Sigmoid colon (tissue), 7 donors: ENCODE data around the gene RASL11B. TPM values are rescaled to one million over a fixed set of nuclear protein-coding genes. Genes with fewer than 3 reads are reported as not detected.

Experiments
- DNase-seq: peaks from one replicate; pipeline ENCODE4 v3.0.0-alpha.2; 2019
- H3K27ac ChIP-seq, 4 donors: fragments of 200-600 bp; sonication (generic); one replicate each; pipeline ENCODE4 v1.5.1; 2016 to 2019; ENCODE audit warnings: mild to moderate bottlenecking in 1 of 4
- H3K27me3 ChIP-seq, 3 donors: fragments of 200-600 bp; sonication (generic); one replicate each; pipeline ENCODE4 v1.5.1; 2019; ENCODE audit warnings: mild to moderate bottlenecking in 1 of 3
- H3K36me3 ChIP-seq, 4 donors: fragments of 200-600 bp; sonication (generic); one replicate each; pipeline ENCODE4 v1.5.1; 2016 to 2019
- H3K4me1 ChIP-seq, 4 donors: fragments of 200-600 bp; sonication (generic); one replicate each; pipeline ENCODE4 v1.5.1; 2017 to 2019
- H3K4me3 ChIP-seq, 4 donors: fragments of 200-600 bp; sonication (generic); one replicate each; pipeline ENCODE4 v1.5.1; 2017 to 2019; ENCODE audit warnings: mild to moderate bottlenecking in 2 of 4, moderate library complexity in 1 of 4
- H3K9me3 ChIP-seq, 4 donors: fragments of 200-600 bp in 3 of 4; sonication (generic) in 3 of 4; one replicate each; pipeline versions ENCODE4 v1.5.1 to v1.6.1; 2013 to 2019
- EP300 ChIP-seq, 4 donors: sonication (generic); formaldehyde crosslinking; IDR thresholded peaks; one replicate each; pipeline ENCODE4 v1.6.1; 2017; ENCODE audit warnings: antibody characterized with exemption in 4 of 4
- POLR2A ChIP-seq, 2 donors: fragments of 450-650 bp; IDR thresholded peaks; one replicate each; pipeline ENCODE4 v1.6.1; 2016; ENCODE audit warnings: antibody characterized with exemption in 2 of 2, mild to moderate bottlenecking in 2 of 2, moderate library complexity in 2 of 2
- POLR2AphosphoS5 ChIP-seq, 4 donors: sonication (generic); formaldehyde crosslinking; IDR thresholded peaks; one replicate each; pipeline ENCODE4 v1.6.1; 2017; ENCODE audit warnings: antibody characterized with exemption in 4 of 4
- WGBS, 2 donors: extraction: QIAGEN DNeasy Blood & Tissue Kit; methylation state at CpG; one replicate each; pipeline ENCODE4 v1.1.7; 2013; 5-methylcytosine and 5-hydroxymethylcytosine counted together
- intact Hi-C: fragments of 100-400 bp; cut with DNase I; formaldehyde crosslinking; loops from one replicate; pipeline ENCODE4 v1.15.1; 2023
- polyA plus RNA-seq, 3 donors: library from polyadenylated mRNA; stranded (reverse); fragments of 200-250 nt; gene quantifications; one replicate each; pipeline ENCODE4 v1.2.3, GENCODE V29; 2013
- total RNA-seq, 4 donors: library from RNA; depleted of rRNA; stranded (reverse); fragments of >200 nt; gene quantifications; one replicate each; pipeline ENCODE4 v1.1.0, GENCODE V29; 2016
- TF ChIP-seq, protein P1 (sequence below), 4 experiments: fragments of 450-650 bp in 3 of 4; fragments of 200-600 bp in 1 of 4; IDR thresholded peaks; one replicate each; pipeline ENCODE4 v1.5.1; 2016 to 2019; ENCODE audit warnings: antibody characterized with exemption in 4 of 4, mild to moderate bottlenecking in 3 of 4, moderate library complexity in 2 of 4
- donor health status: healthy with polysubstance abuse.
- donor health status: Bipolar disorder and iron deficiency.
- donor health status: healthy.

Gene RASL11B
- total and polyA plus RNA-seq, 7 donors: 0.36 to 2.2 (median 0.66) TPM; not detected in 2

- H3K36me3 ChIP-seq: no peaks in the 10 kb centered on the region
- no peaks in the 10 kb centered on the region for H3K27me3 ChIP-seq
- H3K4me1 ChIP-seq: peaks cover 0 to 24% (median 17%) of the 10 kb centered on the region in 4 donors
- intact Hi-C loops: no loop called here
- WGBS, 2 donors: 48 to 88% methylated on average over 3 of the region's 3 CpGs
- H3K27ac ChIP-seq: no peak overlapping the region
- no peaks in the 10 kb centered on the region for H3K9me3 ChIP-seq
- no peak for TF ChIP-seq EP300 (IDR thresholded peaks at IDR 0.05)
- no peak for TF ChIP-seq POLR2AphosphoS5 (IDR thresholded peaks at IDR 0.05)
- no peak for TF ChIP-seq POLR2A (IDR thresholded peaks at IDR 0.05)
- TF ChIP-seq, protein P1, sequence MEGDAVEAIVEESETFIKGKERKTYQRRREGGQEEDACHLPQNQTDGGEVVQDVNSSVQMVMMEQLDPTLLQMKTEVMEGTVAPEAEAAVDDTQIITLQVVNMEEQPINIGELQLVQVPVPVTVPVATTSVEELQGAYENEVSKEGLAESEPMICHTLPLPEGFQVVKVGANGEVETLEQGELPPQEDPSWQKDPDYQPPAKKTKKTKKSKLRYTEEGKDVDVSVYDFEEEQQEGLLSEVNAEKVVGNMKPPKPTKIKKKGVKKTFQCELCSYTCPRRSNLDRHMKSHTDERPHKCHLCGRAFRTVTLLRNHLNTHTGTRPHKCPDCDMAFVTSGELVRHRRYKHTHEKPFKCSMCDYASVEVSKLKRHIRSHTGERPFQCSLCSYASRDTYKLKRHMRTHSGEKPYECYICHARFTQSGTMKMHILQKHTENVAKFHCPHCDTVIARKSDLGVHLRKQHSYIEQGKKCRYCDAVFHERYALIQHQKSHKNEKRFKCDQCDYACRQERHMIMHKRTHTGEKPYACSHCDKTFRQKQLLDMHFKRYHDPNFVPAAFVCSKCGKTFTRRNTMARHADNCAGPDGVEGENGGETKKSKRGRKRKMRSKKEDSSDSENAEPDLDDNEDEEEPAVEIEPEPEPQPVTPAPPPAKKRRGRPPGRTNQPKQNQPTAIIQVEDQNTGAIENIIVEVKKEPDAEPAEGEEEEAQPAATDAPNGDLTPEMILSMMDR (IDR thresholded peaks at IDR 0.05): no peak
- H3K4me3 ChIP-seq: no peak overlapping the region
- no peak for DNase-seq
Observed at GRCh38 chr4:52850406-52851124, 11.6 kb upstream of the RASL11B start.

GRCh38 chr4:52852041-52852440 lies 10.1 kb upstream of the RASL11B start:
- no peak overlapping the region for H3K27ac ChIP-seq
- WGBS, 2 donors: 85 to 91% methylated on average over 1 of the region's 1 CpG

GRCh38 chr4:52852711-52853110 lies 9.4 kb upstream of the RASL11B start:
- H3K36me3 ChIP-seq: no peaks in the 10 kb centered on the region
- 75 to 81% methylated on average over 3 of the region's 3 CpGs for WGBS, 2 donors
- intact Hi-C loops: no loop called here
- H3K4me3 ChIP-seq: no peak overlapping the region
- peaks cover 0 to 19% (median 16%) of the 10 kb centered on the region in 4 donors for H3K4me1 ChIP-seq
- TF ChIP-seq, protein P1 (IDR thresholded peaks at IDR 0.05): no peak
- TF ChIP-seq POLR2A (IDR thresholded peaks at IDR 0.05) (no peak), EP300 (IDR thresholded peaks at IDR 0.05) (no peak), POLR2AphosphoS5 (IDR thresholded peaks at IDR 0.05) (no peak)
- H3K27me3 ChIP-seq: no peaks in the 10 kb centered on the region
- H3K27ac ChIP-seq: peak overlapping the region in 2 of 4 donors; percentile 2 to 19
- peaks cover 0 to 3% (median 0%) of the 10 kb centered on the region in 4 donors for H3K9me3 ChIP-seq
- DNase-seq: no peak

More at GRCh38 chr4:52852041-52852440, 10.1 kb upstream of the RASL11B start:
- no peak overlapping the region for H3K4me3 ChIP-seq
- H3K4me1 ChIP-seq: peaks cover 0 to 19% (median 16%) of the 10 kb centered on the region in 4 donors
- H3K27me3 ChIP-seq: no peaks in the 10 kb centered on the region
- H3K9me3 ChIP-seq: no peaks in the 10 kb centered on the region
- intact Hi-C loops: no loop called here
- no peaks in the 10 kb centered on the region for H3K36me3 ChIP-seq
- DNase-seq: no peak
- no peak for TF ChIP-seq POLR2AphosphoS5 (IDR thresholded peaks at IDR 0.05)
- no peak for TF ChIP-seq POLR2A (IDR thresholded peaks at IDR 0.05)
- TF ChIP-seq EP300 (IDR thresholded peaks at IDR 0.05): no peak

GRCh38 chr4:52853351-52853750 lies 8.8 kb upstream of the RASL11B start:
- no peak overlapping the region for H3K4me3 ChIP-seq
- intact Hi-C loops: no loop called here

DNA sequence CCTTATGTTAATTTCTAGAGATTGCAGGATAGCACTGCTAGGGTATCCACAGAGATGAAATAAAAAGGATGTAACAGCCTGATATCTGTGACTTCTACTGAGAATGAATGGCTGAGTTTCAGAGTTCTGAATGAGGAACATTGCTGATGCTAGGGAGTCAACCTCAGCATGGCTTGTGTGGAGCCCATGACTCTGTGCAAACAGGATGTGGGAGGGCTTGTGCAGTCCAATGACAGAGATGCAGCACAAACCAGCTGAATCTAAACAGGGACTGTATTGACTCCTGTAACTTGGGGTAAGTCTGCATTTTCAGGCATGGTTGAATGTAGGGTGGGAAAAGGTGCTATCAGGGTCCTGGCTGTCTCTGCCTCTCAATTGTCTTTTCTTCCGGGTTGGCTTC lies 5.3 kb upstream of the RASL11B start:
- WGBS, 2 donors: 95 to 100% methylated on average over 1 of the region's 1 CpG
- peaks cover 0 to 25% (median 21%) of the 10 kb centered on the region in 4 donors for H3K4me1 ChIP-seq

More at GRCh38 chr4:52853351-52853750, 8.8 kb upstream of the RASL11B start:
- TF ChIP-seq EP300 (IDR thresholded peaks at IDR 0.05) (no peak), POLR2A (IDR thresholded peaks at IDR 0.05) (no peak), POLR2AphosphoS5 (IDR thresholded peaks at IDR 0.05) (no peak)
- TF ChIP-seq, protein P1 (IDR thresholded peaks at IDR 0.05): no peak
- DNase-seq: no peak
- Histone ChIP-seq H3K27me3 (no peaks in the 10 kb centered on the region), H3K4me1 (peaks cover 0 to 19% (median 16%) of the 10 kb centered on the region in 4 donors), H3K9me3 (peaks cover 0 to 3% (median 0%) of the 10 kb centered on the region in 4 donors), H3K27ac (peak overlapping the region in 2 of 4 donors; percentile 2 to 19), H3K36me3 (no peaks in the 10 kb centered on the region)

More for the DNA sequence above, 5.3 kb upstream of the RASL11B start:
- no peak for DNase-seq
- no peak for TF ChIP-seq POLR2A (IDR thresholded peaks at IDR 0.05)
- TF ChIP-seq POLR2AphosphoS5 (IDR thresholded peaks at IDR 0.05): no peak
- TF ChIP-seq, protein P1 (IDR thresholded peaks at IDR 0.05): no peak
- TF ChIP-seq EP300 (IDR thresholded peaks at IDR 0.05): no peak
- Histone ChIP-seq H3K27me3 (no peaks in the 10 kb centered on the region), H3K36me3 (no peaks in the 10 kb centered on the region), H3K9me3 (peaks cover 0 to 3% (median 0%) of the 10 kb centered on the region in 4 donors), H3K4me3 (no peak overlapping the region), H3K27ac (no peak overlapping the region)
- intact Hi-C loops: no loop called here
